ENCODE data around the gene MAP3K20.

DNA sequence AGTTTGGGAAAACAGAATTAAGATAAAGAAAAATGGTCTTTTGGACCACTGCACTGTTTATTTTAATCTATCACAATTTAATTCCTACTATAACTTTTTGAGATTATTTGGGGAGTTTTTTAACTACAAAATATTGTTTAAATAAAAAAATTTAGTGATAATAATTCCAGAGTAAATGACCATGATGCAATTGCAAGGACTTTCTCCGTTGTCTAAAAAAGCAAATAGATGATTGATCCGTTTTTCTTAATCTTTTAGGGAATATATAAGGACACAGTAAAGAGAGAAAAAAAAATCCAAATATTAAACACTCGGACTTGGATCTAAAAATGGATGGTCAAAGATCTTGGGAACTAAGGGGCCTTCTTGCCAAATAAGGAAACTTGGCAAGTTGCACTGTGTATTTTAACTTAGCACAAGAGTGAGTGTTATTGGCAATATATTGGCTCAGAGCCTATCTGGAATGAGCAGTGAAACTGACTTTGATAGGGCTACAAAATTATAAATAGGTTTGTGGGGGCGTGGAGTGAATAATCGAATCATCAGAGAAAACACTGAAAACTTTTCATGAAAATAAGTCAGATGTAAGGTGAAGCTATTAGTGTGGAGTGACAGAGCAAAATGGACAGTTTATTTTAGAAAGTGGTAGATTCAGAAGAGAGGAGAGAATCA lies 2.0 kb downstream of the MAP3K20 start:
- TF ChIP-seq, protein P1, sequence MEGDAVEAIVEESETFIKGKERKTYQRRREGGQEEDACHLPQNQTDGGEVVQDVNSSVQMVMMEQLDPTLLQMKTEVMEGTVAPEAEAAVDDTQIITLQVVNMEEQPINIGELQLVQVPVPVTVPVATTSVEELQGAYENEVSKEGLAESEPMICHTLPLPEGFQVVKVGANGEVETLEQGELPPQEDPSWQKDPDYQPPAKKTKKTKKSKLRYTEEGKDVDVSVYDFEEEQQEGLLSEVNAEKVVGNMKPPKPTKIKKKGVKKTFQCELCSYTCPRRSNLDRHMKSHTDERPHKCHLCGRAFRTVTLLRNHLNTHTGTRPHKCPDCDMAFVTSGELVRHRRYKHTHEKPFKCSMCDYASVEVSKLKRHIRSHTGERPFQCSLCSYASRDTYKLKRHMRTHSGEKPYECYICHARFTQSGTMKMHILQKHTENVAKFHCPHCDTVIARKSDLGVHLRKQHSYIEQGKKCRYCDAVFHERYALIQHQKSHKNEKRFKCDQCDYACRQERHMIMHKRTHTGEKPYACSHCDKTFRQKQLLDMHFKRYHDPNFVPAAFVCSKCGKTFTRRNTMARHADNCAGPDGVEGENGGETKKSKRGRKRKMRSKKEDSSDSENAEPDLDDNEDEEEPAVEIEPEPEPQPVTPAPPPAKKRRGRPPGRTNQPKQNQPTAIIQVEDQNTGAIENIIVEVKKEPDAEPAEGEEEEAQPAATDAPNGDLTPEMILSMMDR (IDR thresholded peaks at IDR 0.05), result no peak
- TF ChIP-seq POLR2A (IDR thresholded peaks at IDR 0.05), result no peak

All from thyroid gland (tissue), 4 donors.